ENCODE measurements around the gene SPAG5.
"Not testable (repeated sequence)": the region's sequence is repeated elsewhere in the genome, so short reads cannot be mapped to it uniquely, and the experiment has no call there.

The SPAG5 gene

GRCh38 chr17:28578246-28579195, 20.3 kb downstream of the SPAG5 start:
- Histone ChIP-seq H3K4me2 (no peak overlapping the region), H3K4me1 (peaks cover 16 to 26% (median 20%) of the 10 kb centered on the region in 10 experiments; a peak in 19 of 20 replicates), H3K4me3 (no peak overlapping the region), H3K36me3 (peaks cover 43 to 80% (median 73%) of the 10 kb centered on the region in 11 experiments), H4K20me1 (peaks cover 0 to 25% (median 6%) of the 10 kb centered on the region in 11 experiments; a peak in 8 of 22 replicates), H3K9ac (no peak overlapping the region), H3K27ac (no peak overlapping the region), H3K9me3 (replicated peaks in 1 of 11) (no peaks in the 10 kb centered on the region), H3K27me3 (no peaks in the 10 kb centered on the region)
- TF ChIP-seq Cebpa-rat (IDR thresholded peaks at IDR 0.05): no peak

- no peak for TF ChIP-seq Cebpa-rat (IDR thresholded peaks at IDR 0.05)
These were observed 21.4 kb downstream of the SPAG5 start for GRCh38 chr17:28577466-28577824.

GRCh38 chr17:28576758-28577465, 21.9 kb downstream of the SPAG5 start, which contains the start of gene ALDOC:
Gene ALDOC, minus strand, starts transcription at chr17:28576895. Its CDS starts 1,363 bp downstream, at chr17:28575532.
- Histone ChIP-seq H3K27me3 (no peaks in the 10 kb centered on the region), H3K4me1 (peaks cover 23 to 42% (median 32%) of the 10 kb centered on the region in 10 experiments), H3K27ac (peak within 1 kb of the TSS in 7 of 11 experiments; percentile 13 to 57 (median 49); a peak in 11 of 22 replicates), H3K36me3 (peaks cover 27 to 72% (median 58%) of the 10 kb centered on the region in 11 experiments), H3K9ac (peak within 1 kb of the TSS in 7 of 11 experiments; percentile 18 to 62 (median 48); a peak in 9 of 22 replicates), H3K4me3 (peak within 1 kb of the TSS; percentile 42 to 65 (median 48); a peak in 17 of 20 replicates), H3K9me3 (replicated peaks in 1 of 11) (no peaks in the 10 kb centered on the region), H4K20me1 (peaks cover 0 to 18% (median 6%) of the 10 kb centered on the region in 11 experiments; a peak in 7 of 22 replicates), H3K4me2 (peak within 1 kb of the TSS; percentile 48 to 85 (median 78))
- no peak for TF ChIP-seq Cebpa-rat (IDR thresholded peaks at IDR 0.05)

More at GRCh38 chr17:28577466-28577824, 21.4 kb downstream of the SPAG5 start:
- Histone ChIP-seq H3K4me1 (peaks cover 18 to 37% (median 26%) of the 10 kb centered on the region in 10 experiments; a peak in 19 of 20 replicates), H3K9ac (no peak overlapping the region; a peak in 1 of 22 replicates), H4K20me1 (peaks cover 0 to 20% (median 6%) of the 10 kb centered on the region in 11 experiments; a peak in 7 of 22 replicates), H3K9me3 (replicated peaks in 1 of 11) (no peaks in the 10 kb centered on the region), H3K4me2 (peak overlapping the region; percentile 36 to 85 (median 69); a peak in 20 of 22 replicates), H3K27ac (peak overlapping the region in 7 of 11 experiments; percentile 13 to 57 (median 49); a peak in 10 of 22 replicates), H3K36me3 (peaks cover 33 to 77% (median 63%) of the 10 kb centered on the region in 11 experiments), H3K27me3 (no peaks in the 10 kb centered on the region), H3K4me3 (no peak overlapping the region)

DNA sequence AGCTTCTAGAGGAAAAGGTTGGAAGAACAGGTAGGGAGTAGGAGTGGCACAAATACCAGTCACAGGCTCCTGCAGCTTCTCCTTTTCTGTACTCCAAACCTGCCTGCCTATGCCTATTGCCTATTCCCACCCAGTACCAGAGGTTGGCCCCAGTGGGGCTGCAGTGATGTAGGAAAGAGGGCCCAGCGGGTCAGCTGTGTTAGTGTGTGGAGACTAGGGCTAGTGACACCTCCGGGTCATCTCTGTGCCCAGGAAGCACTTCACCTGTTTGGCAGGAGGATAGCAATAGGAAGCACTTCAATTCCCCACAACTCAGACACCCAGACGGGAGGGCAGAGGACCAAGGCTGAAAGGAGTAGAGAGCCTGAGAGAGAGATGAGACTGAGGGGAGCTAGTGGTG, 22.8 kb downstream of the SPAG5 start:
- H3K27ac ChIP-seq: not testable (repeated sequence)
- peak overlapping the region in 9 of 10 experiments; percentile 19 to 53 (median 35); a peak in 11 of 20 replicates for H3K4me3 ChIP-seq

GRCh38 chr17:28575126-28575795, 23.6 kb downstream of the SPAG5 start:
- no peaks in the 10 kb centered on the region for H3K9me3 ChIP-seq (replicated peaks in 1 of 11)
- peak overlapping the region; percentile 48 to 82 (median 77); a peak in 21 of 22 replicates for H3K4me2 ChIP-seq
- peak overlapping the region in 2 of 10 experiments; percentile 32 to 36; a peak in 3 of 20 replicates for H3K4me3 ChIP-seq
- no peak overlapping the region for H3K27ac ChIP-seq
- peak overlapping the region in 1 of 11 experiments; percentile 38; a peak in 2 of 22 replicates for H3K9ac ChIP-seq
- peaks cover 28 to 50% (median 39%) of the 10 kb centered on the region in 10 experiments for H3K4me1 ChIP-seq
- H3K36me3 ChIP-seq: peaks cover 24 to 58% (median 44%) of the 10 kb centered on the region in 11 experiments
- H4K20me1 ChIP-seq: peaks cover 0 to 18% (median 6%) of the 10 kb centered on the region in 11 experiments; a peak in 10 of 22 replicates
- TF ChIP-seq Cebpa-rat (IDR thresholded peaks at IDR 0.05): no peak
- no peaks in the 10 kb centered on the region for H3K27me3 ChIP-seq

More for the DNA sequence above, 22.8 kb downstream of the SPAG5 start:
- Histone ChIP-seq H3K4me1 (peaks cover 24 to 46% (median 34%) of the 10 kb centered on the region in 10 experiments), H3K9ac (peak overlapping the region in 4 of 11 experiments; percentile 21 to 46 (median 40); a peak in 5 of 22 replicates), H3K4me2 (peak overlapping the region; percentile 48 to 82 (median 77)), H4K20me1 (peaks cover 0 to 16% (median 6%) of the 10 kb centered on the region in 11 experiments; a peak in 7 of 22 replicates), H3K36me3 (peaks cover 24 to 66% (median 52%) of the 10 kb centered on the region in 11 experiments)
- not testable (repeated sequence) for H3K9me3 ChIP-seq (replicated peaks in 1 of 11); H3K27me3 ChIP-seq

GRCh38 chr17:28574526-28574925, 24.3 kb downstream of the SPAG5 start:
- Histone ChIP-seq H3K9me3 (replicated peaks in 1 of 11) (no peaks in the 10 kb centered on the region), H3K4me2 (peak overlapping the region in 1 of 11 experiments; percentile 81; a peak in 3 of 22 replicates), H3K36me3 (peaks cover 19 to 53% (median 37%) of the 10 kb centered on the region in 11 experiments), H3K27me3 (no peaks in the 10 kb centered on the region), H3K27ac (no peak overlapping the region), H3K4me1 (peaks cover 35 to 58% (median 47%) of the 10 kb centered on the region in 10 experiments), H3K4me3 (no peak overlapping the region), H4K20me1 (peaks cover 0 to 25% (median 11%) of the 10 kb centered on the region in 11 experiments; a peak in 10 of 22 replicates), H3K9ac (0 out of 22 replicates have a peak overlapping the region, but pooled peaks of 1 of the 11 experiments have one; percentile 13)
- TF ChIP-seq Cebpa-rat (IDR thresholded peaks at IDR 0.05): no peak

DNA sequence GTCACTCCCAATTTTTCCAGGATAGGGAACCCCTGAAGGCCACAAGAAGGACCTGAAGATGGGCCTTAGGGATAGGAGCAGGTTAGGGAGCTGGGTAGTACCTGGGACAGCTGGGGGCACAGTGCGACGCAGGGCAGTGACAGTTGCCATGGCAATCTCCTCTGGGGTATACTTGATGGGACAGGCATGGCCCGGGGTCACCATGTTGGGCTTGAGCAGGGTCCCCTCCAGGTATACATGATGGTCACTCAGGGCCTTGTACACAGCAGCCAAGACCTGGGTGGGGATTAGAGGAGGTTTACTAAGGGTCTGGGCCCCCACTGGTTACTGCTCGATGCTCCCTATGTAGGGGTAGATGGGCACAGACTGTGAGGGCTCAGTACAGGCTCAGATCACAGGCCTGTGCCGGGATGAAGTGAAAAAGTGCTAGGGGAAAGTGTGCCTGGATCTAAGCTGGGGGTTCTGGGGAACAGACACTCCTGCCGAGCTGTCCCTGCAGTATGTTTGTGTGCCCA, 24.8 kb downstream of the SPAG5 start:
- Histone ChIP-seq H4K20me1 (peaks cover 0 to 30% (median 13%) of the 10 kb centered on the region in 11 experiments; a peak in 10 of 22 replicates), H3K27ac (no peak overlapping the region), H3K4me2 (no peak overlapping the region), H3K4me1 (peaks cover 40 to 62% (median 52%) of the 10 kb centered on the region in 10 experiments), H3K9me3 (replicated peaks in 1 of 11) (no peaks in the 10 kb centered on the region), H3K9ac (no peak overlapping the region), H3K27me3 (no peaks in the 10 kb centered on the region), H3K36me3 (peaks cover 14 to 53% (median 34%) of the 10 kb centered on the region in 11 experiments), H3K4me3 (no peak overlapping the region)
- no peak for TF ChIP-seq Cebpa-rat (IDR thresholded peaks at IDR 0.05)

All from BLaER1 treated with 17β-estradiol and CSF1 and Interleukin-3, amounts not matched to agents 10 nM and 100 nM (cell line).